Heart left ventricle (tissue), 13 donors: Measurements from ENCODE around the gene CFAP65.

Source experiments
- POLR2A ChIP-seq, 2 donors: fragments of 450-650 bp; IDR thresholded peaks; one replicate each; pipeline ENCODE4 v1.6.1; 2017; ENCODE audit warnings: antibody characterized with exemption in 2 of 2, mild to moderate bottlenecking in 2 of 2, moderate library complexity in 2 of 2
- TF ChIP-seq, protein P1 (sequence below), 12 donors: fragments of 200-600 bp; sonication (generic) in 4 of 12; IDR thresholded peaks; one replicate each; pipeline versions ENCODE4 v1.5.0 to v1.8.0; 2018 to 2022; ENCODE audit warnings: antibody characterized with exemption in 12 of 12, mild to moderate bottlenecking in 5 of 12
- donor health status: ischemic (EF 13 %, LVEDD 7.1; RV severe dilation, severe dysfunction).
- donor health status: DM: no; HTN: yes; CAD: no.
- donor health status: DM: no; HTN: no; CAD: no.
- donor health status: ischemic (EF 25% LVEDD 6.9; RV normal size, moderate dysfunction).
- donor health status: ischemic (EF 25% LVEDD 5.7; RV mildly dilated, moderate dysfunction).
- donor health status: ischemic (EF 35%, LVEDD 5.7; RV mildly dilated, moderate dysfunction).
- donor health status: nonischemic (EF 11% LVEDD 7.7; RV severe dilation, severe dysfunction).
- donor health status: DM: yes; HTN: yes; CAD: no.
- donor health status: PGD.
- donor health status: ischemic (EF 29% LVEDD 5.4; RV normal size, mild dysfunction).
- donor health status: nonischemic (EF 23%, LVEDD 6.1; RV moderate dilation, normal function).

DNA sequence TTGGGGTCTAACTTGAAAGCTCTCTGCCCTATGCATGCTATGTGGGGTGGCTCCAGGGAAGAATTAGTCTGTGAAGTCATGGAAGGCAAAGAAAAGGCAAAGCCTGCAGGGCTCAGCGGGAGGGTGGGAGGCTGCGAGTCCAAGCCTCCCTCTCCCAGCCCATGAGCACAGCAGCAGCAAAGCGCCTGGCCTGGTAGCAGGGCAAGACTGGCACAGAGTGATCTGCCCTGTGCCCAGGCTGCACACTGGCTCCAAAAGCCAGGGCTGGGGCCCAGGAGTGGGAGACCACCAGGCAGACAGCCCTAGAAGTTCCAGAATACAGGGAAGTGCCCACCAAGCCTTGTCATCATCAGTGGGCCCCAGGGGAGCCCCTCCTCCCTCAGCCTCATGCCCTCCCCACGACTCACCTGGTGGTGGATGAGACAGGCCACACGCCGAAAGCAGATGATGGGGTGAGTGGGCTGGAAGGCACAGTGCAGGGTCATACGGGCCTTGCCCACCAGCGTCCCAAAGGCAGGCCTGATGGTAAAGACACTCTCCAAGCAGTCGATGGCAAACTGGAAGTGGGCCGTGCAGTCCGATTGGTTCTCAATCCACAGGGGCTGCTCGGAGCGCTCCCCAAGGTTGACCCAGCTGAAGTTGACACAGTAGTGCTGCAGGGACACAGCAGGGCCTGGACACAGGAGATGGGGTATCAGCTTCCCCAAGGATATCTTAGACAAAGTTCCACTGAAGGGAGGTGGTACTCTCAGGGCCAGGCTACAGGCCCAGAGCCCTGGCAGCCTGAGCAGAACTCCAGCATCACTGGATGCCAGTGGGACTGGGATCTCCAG lies 12.1 kb downstream of the CFAP65 start:
- TF ChIP-seq, protein P1, sequence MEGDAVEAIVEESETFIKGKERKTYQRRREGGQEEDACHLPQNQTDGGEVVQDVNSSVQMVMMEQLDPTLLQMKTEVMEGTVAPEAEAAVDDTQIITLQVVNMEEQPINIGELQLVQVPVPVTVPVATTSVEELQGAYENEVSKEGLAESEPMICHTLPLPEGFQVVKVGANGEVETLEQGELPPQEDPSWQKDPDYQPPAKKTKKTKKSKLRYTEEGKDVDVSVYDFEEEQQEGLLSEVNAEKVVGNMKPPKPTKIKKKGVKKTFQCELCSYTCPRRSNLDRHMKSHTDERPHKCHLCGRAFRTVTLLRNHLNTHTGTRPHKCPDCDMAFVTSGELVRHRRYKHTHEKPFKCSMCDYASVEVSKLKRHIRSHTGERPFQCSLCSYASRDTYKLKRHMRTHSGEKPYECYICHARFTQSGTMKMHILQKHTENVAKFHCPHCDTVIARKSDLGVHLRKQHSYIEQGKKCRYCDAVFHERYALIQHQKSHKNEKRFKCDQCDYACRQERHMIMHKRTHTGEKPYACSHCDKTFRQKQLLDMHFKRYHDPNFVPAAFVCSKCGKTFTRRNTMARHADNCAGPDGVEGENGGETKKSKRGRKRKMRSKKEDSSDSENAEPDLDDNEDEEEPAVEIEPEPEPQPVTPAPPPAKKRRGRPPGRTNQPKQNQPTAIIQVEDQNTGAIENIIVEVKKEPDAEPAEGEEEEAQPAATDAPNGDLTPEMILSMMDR (IDR thresholded peaks at IDR 0.05) = no peak
- no peak for TF ChIP-seq POLR2A (IDR thresholded peaks at IDR 0.05)
